HG03520 (cell line): ENCODE measurements around the gene GON4L.
"Not testable (repeated sequence)": the region's sequence is repeated elsewhere in the genome, so short reads cannot be mapped to it uniquely, and the experiment has no call there.

ENCODE experiments used
- ATAC-seq: cut with Tn5 transposase; IDR thresholded peaks from one replicate; pipeline ENCODE4 v1.9.1; 2021; ENCODE audit warnings: mild to moderate bottlenecking, moderate library complexity; ENCODE audit not compliant: unreplicated experiment

Gene GON4L

DNA sequence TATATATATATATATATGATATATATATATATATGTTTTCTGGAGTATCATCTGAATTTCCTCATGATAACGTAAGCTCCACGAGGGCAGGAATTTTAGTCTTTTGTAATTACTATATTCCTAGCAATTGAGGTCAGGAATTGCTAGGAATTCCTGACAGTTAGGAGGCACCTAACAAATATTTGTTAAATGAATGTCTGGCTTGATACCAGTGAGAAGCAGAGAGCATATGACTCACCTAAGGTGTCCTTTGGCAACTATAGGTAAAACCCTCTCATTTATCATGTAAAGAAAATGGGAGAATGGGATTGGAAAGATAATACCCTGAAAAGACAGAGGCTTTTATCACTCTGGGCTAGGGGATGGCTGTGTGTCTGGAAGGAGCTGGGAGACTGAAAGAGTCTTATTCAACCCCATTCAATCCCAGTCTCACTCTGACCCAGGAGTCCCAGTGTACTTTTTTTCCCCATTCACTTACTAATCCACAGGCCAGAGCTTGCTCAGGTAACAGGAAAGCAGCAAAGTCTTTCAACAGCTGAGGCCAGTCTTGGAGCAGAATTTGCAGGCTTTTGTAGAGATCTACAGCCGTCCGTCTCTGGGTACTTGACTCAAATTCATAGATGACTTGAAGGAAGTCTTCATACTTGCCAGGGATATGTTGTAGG, 96.9 kb downstream of the GON4L start:
- no peak for ATAC-seq

DNA sequence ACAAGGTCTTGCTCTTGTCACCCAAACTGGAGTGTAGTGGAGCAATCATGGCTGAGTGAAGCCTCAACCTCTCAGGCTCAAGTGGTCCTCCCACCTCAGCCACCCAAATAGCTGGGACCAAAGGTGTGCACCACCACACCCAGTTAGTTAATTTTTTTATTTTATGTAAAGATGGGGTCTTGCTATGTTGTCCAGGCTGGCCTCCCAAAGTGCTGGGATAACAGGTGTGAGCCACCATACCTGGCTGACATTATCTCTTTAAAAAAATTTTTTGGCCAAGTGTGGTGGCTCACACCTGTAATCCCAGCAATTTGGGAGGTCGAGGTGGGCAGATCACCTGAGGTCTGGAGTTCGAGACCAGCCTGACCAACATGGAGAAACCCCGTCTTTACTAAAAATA, 98.0 kb downstream of the GON4L start:
- not testable (repeated sequence) for ATAC-seq

DNA sequence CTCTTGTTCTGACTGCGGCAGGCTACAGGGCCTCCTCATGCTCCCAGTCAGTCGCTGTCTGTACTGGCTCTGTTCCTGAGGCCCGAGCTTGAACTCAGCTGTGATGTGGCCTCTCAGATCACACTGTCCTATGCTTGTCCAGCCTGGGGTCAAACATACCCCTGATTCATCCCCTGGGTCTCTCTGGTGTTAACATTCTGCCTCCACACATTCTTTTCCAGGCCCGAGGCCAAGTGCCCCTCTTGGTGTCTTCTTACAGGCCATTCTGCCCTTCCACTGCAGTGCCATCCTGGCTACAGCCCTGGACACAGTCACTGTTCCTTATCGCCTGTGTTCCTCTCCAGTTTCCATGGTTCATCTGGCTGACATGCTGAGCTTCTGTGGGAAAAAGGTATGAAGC, 108.9 kb downstream of the GON4L start:
- ATAC-seq = not testable (repeated sequence)

DNA sequence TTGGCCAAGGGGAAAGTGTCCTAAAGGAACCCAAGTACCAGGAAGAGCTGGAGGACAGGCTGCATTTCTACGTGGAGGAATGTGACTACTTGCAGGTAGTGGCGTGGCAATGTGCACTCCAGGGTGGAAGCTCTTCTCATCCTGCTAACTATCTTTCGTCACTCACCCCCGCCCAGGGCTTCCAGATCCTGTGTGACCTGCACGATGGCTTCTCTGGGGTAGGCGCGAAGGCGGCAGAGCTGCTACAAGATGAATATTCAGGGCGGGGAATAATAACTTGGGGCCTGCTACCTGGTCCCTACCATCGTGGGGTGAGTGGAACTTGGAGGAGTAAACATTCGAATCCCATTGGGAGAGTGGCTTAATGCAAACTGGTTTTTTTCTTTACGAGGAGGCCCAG, 109.4 kb downstream of the GON4L start:
- not testable (repeated sequence) for ATAC-seq

DNA sequence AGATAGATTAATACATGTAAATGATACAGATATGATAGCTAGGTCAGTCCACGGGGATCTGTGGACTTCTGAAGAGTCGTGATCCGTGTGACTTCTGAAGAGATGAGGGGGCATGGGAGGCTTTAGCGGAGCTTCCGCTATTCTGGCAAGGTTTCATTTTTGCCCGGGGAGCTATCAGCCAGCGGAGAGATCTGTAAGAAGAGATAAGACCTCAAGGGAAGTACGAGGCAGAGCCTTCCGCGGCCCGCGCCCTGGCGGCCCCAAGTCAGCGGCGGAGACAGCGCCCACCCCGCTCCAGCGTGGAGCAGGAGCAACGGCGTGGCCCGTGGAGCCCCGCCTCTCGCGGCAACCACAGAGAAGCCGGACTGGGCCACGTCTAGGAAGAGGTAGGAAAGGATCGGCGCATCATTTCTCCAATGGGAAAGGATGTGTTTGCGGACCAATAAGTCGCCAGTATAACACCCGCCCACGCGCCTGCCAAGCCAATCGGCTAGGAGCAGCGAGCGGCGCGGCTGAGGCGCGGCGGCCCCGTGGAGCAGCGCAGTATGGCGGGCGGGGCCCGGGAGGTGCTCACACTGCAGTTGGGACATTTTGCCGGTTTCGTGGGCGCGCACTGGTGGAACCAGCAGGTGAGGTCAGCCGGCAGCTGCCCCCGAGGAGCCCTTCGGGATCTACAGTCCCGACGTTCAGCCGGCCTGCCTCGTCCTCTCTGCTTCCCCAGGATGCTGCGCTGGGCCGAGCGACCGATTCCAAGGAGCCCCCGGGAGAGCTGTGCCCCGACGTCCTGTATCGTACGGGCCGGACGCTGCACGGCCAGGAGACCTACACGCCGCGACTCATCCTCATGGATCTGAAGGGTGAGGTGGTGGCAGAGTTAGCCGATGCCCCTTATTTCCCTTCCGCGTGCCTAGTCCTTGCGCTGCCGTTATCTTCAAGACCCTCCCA, 111.5 kb downstream of the GON4L start:
- peak; percentile 83 for ATAC-seq

DNA sequence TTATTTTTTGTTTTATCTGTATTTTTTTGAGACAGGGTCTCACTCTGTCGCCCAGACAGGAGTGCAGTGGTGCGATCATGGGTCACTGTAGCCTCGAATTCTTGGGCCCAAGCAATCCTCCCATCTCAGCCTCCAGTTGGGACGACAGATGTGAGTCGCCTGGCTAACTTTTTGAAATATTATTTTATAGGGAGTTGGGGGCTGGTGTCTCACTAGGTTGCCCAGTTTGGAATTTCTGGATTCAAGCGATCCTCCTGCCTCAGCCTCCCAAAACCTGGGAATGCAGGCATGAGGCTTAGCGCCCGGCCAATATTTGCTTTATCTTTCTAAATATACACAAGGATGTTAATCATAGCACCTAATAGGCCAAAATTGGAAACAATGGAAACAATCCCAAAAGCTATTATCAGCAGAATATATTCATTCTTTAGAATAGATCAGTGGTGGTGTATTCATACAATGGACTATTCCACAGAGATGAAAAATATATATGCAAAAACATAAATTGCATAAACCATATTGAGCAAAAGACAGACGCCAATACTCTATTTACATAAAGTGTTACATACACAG, 112.2 kb downstream of the GON4L start:
- no peak for ATAC-seq

DNA sequence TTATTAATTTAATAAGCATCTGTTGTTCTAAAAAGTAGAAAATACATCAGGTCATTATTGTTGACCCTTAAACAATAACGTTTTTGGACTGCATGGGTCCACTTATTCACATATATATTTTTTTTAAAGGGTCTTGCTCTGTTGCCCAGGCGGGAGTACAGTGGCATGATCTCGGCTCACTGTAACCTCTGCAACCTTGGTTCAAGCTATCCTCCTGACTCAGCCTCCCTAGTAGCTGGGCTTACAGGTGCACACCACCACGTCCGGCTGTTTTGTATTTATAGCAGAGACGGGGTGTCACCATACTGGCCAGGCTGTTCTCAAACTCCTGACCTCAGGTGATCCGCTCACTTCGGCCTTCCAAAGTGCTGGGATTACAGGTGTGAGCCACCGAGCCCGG, 115.1 kb downstream of the GON4L start:
- no peak for ATAC-seq

DNA sequence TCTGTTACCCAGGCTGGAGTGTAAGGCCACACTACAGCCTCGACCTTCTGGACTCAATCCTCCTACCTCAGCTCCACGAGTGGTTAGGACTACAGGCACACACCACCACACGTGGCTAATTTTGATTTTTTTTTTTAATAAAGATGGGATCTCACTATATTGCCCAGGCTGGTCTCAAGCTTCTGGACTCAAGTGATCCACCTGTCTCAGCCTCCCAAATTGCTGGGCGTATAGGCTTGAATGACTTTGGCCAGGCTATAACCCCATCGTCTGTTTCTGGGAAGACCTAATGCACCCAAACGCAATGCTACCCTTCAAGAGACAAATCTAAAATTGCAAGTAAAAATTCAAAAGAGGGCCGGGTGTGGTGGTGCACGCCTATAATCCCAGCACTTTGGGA, 116.0 kb downstream of the GON4L start:
- ATAC-seq = no peak

DNA sequence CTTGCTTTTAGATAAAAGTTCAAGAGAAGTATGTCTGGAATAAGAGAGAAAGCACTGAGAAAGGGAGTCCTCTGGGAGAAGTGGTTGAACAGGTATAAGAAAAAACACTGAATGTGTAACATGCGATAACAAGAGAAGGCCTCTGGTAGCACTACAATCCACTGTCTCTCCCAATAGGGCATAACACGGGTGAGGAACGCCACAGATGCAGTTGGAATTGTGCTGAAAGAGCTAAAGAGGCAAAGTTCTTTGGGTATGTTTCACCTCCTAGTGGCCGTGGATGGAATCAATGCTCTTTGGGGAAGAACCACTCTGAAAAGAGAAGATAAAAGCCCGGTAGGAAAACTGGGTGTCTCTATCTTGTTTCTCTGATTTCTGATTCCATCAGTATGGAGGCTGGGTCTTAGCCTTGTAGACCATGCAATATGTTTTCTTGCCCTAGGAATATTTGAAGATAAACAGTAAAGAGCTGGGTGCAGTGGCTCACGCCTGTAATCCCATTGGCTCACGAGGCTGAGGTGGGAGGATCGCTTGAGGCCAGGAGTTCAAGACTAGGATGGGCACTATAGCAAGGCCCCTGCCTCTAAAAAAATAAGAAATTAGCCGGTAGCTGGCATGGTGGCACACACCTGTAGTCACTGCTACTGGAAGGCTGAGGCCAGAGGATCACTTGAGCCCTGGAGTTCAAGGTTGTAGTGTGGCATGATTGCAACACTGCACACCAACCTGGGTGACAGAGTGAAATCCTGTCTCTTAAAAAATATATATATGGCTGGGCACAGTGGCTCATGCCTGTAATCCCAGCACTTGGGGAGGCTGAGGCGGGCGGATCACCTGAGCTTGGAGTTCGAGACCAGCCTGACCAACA, 127.7 kb downstream of the GON4L start:
- no peak for ATAC-seq

DNA sequence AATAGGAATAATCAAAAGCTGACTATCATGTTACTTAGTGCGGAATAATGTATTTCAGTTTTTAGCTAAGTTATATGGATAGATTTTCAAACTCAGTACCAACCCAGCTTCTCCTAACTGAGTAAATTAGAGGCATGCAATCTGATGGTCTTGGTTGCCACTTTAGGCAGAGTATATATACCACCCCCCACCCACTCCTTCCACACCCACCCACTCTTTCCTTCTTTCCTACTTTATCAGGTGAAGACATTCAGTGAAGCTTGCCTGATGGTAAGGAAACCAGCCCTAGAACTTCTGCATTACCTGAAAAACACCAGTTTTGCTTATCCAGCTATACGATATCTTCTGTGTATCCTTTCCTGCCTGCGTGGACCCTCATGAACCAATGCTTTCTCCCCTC, 131.9 kb downstream of the GON4L start:
- no peak for ATAC-seq

DNA sequence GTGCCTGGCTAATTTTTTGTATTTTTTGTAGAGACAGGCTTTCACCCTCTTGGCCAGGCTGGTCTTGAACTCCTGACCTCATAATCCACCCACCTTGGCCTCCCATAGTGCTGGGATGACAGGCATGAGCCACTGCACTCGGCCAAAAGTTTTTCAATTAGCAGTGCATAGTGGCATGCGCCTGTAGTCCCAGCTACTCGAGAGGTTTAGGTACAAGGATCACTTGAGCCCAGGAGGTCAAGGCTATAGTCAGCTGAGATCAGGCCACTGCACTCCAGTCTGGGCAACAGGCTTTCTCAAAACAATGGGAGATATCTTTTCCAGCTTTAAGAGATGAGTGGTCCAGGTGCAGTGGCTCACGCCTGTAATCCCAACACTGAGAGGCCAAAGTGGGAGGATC, 137.3 kb downstream of the GON4L start:
- no peak for ATAC-seq

DNA sequence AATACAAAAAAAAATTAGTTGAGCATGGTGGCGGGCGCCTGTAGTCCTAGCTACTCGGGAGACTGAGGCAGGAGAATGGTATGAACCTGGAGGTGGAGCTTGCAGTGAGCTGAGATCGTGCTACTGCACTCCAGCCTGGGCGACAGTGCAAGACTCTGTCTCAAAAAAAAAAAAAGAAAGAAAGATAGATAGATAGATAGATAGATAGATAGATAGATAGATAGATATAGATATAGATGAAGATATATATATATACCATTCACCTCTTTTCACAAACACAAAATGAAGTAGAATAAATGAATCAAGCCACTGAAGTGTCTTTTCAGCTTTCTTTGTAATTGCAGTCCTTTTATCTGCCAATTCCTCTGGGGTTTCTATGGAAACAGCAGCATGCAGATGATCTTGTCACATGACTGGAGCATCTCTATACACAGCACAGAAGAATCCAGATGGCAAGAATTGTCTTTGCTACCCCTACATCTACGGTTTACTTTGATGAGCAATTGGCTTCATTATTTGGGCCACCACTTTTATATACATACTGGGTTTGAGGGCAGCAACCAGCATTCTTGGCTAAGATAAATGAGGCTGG, 138.4 kb downstream of the GON4L start:
- not testable (repeated sequence) for ATAC-seq

DNA sequence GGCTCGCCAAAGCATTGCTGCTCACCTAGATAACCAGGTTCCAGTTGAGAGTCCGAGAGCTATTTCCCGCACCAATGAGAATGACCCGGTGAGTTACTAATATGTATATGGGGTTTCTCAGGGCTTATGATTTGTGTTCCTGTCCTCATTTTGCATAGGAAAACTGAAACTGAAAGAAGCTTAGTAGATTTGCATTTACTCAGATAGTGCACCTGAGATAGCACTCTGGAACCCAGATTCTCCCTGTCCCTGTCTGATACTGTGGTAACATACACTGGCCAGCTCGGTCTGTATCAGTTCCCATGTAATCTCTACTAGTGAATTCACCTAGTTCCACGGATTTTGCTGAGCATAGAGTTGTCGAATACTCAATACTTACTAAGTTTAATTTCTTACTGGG, 140.0 kb downstream of the GON4L start:
- no peak for ATAC-seq

DNA sequence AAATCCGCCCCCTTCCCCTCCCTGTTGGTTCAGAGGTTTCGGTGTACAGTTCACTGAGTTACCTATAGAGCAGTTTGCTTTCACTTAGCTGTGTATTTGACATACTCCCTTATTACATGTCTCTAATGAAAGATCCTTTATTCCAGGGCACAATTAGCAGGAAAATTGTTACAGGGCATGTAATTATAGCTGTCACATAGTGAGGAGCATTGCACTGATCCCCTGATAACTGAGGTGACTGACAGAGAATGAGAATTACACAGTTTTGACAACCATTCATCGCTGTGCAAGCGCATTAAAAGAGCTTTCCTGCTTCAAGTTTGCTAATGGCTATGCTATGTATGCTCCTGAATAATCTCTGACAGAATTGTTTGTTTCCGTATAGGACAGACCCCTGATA, 141.2 kb downstream of the GON4L start:
- no peak for ATAC-seq

DNA sequence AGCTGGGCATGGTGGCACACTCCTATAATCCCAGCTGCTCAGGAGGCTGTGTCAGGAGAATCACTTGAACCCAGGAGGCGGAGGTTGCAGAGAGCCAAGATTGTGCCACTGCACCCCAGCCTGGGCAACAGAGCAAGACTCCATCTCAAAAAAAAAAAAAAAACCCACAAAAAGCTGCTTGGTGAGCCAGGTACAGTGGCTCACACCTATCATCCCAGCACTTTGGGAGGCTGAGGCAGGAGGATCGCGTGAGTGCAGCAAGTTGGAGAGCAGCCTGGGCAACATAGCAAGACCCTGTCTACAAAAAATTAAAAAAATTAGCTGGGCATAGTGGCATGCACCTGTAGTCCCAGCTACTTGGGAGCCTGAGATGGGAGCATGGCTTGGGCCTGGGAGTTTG, 142.0 kb downstream of the GON4L start:
- not testable (repeated sequence) for ATAC-seq

DNA sequence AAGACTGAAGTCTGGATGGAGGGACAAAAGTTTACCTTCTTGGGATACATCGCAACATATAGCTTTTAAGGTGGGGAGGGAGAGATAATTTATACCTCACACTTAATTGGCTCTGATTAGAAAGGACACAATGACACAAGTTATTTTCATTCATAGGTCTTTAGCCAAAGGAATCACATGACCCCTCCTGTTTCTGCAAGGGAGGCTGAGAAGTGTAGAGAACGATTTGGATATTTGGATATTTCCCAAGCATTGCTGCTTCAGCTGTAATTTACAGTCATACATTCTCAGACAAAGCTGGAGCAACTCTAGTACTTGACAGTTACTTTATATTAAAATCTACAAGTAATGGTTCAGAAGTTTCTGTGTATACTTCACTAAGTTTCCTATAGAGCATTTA, 143.9 kb downstream of the GON4L start:
- ATAC-seq = no peak

DNA sequence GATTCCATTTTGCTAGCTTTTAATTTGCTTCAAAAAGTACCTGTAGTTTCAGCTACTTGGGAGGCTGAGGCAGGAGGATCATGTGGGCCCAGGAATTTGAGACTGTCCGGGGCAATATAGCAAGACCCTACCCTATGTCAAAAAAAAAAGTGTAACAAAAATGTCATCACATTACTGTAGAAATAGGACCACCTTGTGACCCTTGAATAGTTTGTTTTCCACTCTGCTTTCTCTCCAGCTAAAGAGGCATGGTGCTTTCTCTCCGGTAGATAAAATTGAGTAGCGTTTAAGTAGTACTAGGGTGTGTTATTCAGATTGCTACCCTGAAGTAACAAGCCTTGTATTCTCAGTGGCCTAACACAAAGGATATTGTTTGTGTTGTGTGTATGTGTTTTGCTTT, 144.4 kb downstream of the GON4L start:
- not testable (repeated sequence) for ATAC-seq

DNA sequence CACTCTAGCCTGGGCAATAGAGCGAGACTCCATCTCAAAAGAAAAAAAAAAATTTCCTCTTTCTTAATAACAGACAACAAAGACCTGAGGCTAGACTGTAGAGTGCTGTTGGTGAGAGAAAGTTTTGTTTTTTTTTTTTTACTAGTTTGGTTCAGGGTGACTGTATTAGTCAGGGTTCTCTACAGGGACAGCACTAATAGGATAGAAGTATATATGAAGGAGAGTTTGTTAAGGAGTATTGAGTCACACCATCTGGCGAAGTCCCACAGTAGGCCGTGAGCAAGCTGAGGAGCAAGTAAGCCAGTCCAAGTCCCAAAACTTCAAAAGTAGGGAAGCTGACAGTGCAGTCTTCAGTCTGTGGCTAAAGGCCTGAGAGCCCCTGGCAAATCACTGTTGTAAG, 145.6 kb downstream of the GON4L start:
- ATAC-seq = not testable (repeated sequence)

DNA sequence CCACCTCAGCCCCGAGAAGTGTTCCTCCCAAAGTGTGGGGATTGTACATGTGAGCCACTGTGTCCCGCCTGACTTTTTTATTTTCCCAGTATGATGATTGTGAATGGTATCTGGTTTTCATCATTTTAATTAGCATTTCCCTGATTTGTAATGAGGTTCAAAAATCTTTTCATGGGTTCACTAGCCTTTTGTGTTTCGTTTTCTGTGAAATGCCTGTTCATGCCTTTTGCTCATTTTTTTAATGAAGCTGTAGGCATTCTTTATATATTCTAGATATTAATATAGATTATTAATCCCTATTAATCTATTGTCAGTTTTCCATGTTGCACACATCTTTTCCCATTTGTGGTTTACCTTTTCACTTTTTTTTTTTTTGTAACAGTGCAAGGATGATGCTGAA, 147.6 kb downstream of the GON4L start:
- ATAC-seq = no peak

DNA sequence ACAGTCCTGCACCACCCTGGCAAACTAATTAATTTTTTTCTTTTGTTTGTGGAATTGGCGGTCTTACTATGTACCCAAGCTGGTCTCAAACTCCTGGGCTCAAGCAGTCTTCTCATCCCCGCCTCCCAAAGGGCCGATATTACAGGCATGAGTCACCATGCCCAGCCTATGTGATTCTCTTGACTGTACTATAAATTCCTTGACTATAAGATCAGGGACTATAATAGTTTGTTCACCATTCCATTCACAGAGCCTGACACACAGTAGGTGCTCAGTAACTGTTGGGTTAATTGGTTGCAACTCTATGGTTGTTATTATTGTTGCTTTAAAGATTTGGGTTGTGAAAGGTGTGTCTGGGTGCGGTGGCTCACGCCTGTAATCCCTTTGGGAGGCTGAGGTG, 150.9 kb downstream of the GON4L start:
- ATAC-seq = no peak

DNA sequence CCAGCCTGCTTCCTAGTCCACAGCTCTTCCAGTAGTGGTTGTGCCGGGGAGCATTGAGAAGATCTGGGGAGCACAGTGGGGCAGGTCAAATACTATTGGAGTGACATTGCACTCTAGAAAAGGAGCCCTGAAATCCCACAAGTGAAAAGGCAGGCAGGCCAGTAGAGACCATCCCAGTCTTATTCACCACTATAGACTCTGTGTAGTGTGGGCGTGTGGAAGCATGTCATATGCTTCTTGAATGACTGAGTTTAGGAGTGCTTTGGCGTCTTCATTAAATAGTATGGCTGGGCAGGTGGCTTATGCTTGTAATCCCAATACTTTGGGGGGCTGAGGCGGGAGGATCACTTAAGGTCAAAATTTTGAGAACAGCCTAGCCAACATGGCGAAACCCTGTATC, 152.6 kb downstream of the GON4L start:
- not testable (repeated sequence) for ATAC-seq
